ENCODE results near the gene RBFOX1.

Gene RBFOX1

GRCh38 chr16:7344830-7345780, 12.5 kb downstream of the RBFOX1 start:
- no peak for TF ChIP-seq CTCF (IDR thresholded peaks at IDR 0.05; ENCODE audit: extremely low read depth, insufficient read depth, missing control alignments)
- DNase-seq (ENCODE audit: low spot score): no peak
- in situ Hi-C loops (cut with MboI; ENCODE audit: low pct_unique_long_range_greater_than_20kb, low sequenced_read_pairs, unreplicated experiment): no loop called here

- in situ Hi-C loops (cut with MboI; ENCODE audit: low pct_unique_long_range_greater_than_20kb, low sequenced_read_pairs, unreplicated experiment): no loop called here
- no peak for TF ChIP-seq CTCF (IDR thresholded peaks at IDR 0.05; ENCODE audit: extremely low read depth, insufficient read depth, missing control alignments)
- DNase-seq (ENCODE audit: low spot score): no peak
These were observed 18.2 kb downstream of the RBFOX1 start for GRCh38 chr16:7350806-7351205.

- no peak for DNase-seq (ENCODE audit: low spot score)
- TF ChIP-seq CTCF (IDR thresholded peaks at IDR 0.05; ENCODE audit: extremely low read depth, insufficient read depth, missing control alignments): no peak
- in situ Hi-C loops (cut with MboI; ENCODE audit: low pct_unique_long_range_greater_than_20kb, low sequenced_read_pairs, unreplicated experiment): no loop called here
These were observed 19.2 kb downstream of the RBFOX1 start for GRCh38 chr16:7351610-7352510.

- in situ Hi-C loops (cut with MboI; ENCODE audit: low pct_unique_long_range_greater_than_20kb, low sequenced_read_pairs, unreplicated experiment): no loop called here
These were observed 23.1 kb downstream of the RBFOX1 start for GRCh38 chr16:7355758-7356157.

GRCh38 chr16:7361416-7362129, 28.9 kb downstream of the RBFOX1 start:
- in situ Hi-C loops (cut with MboI; ENCODE audit: low pct_unique_long_range_greater_than_20kb, low sequenced_read_pairs, unreplicated experiment): no loop called here
- DNase-seq (ENCODE audit: low spot score): no peak
- TF ChIP-seq CTCF (IDR thresholded peaks at IDR 0.05; ENCODE audit: extremely low read depth, insufficient read depth, missing control alignments): no peak

More at GRCh38 chr16:7355758-7356157, 23.1 kb downstream of the RBFOX1 start:
- no peak for DNase-seq (ENCODE audit: low spot score)
- TF ChIP-seq CTCF (IDR thresholded peaks at IDR 0.05; ENCODE audit: extremely low read depth, insufficient read depth, missing control alignments): no peak

- no peak for DNase-seq (ENCODE audit: low spot score)
- TF ChIP-seq CTCF (IDR thresholded peaks at IDR 0.05; ENCODE audit: extremely low read depth, insufficient read depth, missing control alignments): no peak
- in situ Hi-C loops (cut with MboI; ENCODE audit: low pct_unique_long_range_greater_than_20kb, low sequenced_read_pairs, unreplicated experiment): no loop called here
These were observed 29.6 kb downstream of the RBFOX1 start for GRCh38 chr16:7362231-7362630.
